Measurements from ENCODE around the gene MCU.
A peak's percentile ranks its signal among the peaks of the same experiment; 100 is the strongest.

Gene MCU

GRCh38 chr10:72704117-72704516, 12.2 kb downstream of the MCU start:
- no peaks in the 10 kb centered on the region for H3K4me1 ChIP-seq (ENCODE audit: control extremely low read depth in 1 of 4, control insufficient read depth in 4 of 4, insufficient read depth in 4 of 4, low read length in 3 of 4)
- no peaks in the 10 kb centered on the region for H3K9me3 ChIP-seq (ENCODE audit: control extremely low read depth in 1 of 5, control insufficient read depth in 4 of 5, insufficient read depth in 2 of 5, low read depth in 1 of 5, low read length in 4 of 5)
- POLR2A ChIA-PET, result no interaction called here
- CTCF ChIA-PET, result no interaction called here
- no peak for DNase-seq
- H3K36me3 ChIP-seq (ENCODE audit: control insufficient read depth in 4 of 4, insufficient read depth in 4 of 4, low read length in 3 of 4), result no peaks in the 10 kb centered on the region
- no peak overlapping the region for H3K4me3 ChIP-seq (ENCODE audit: control insufficient read depth in 1 of 7, extremely low read depth in 1 of 7, insufficient read depth in 4 of 7, low read depth in 2 of 7, low read length in 6 of 7)
- H3K27ac ChIP-seq (ENCODE audit: insufficient read depth in 1 of 2, low read depth in 1 of 2, low read length in 2 of 2, poor library complexity in 1 of 2, severe bottlenecking in 2 of 2), result no peak overlapping the region
- 97% methylated on average over 3 of the region's 4 CpGs for WGBS (ENCODE audit: insufficient coverage)
- H3K27me3 ChIP-seq (replicated peaks in 2 of 5; ENCODE audit: control insufficient read depth in 4 of 5, insufficient read depth in 5 of 5, low read length in 4 of 5), result no peaks in the 10 kb centered on the region

GRCh38 chr10:72709041-72709440, 17.1 kb downstream of the MCU start:
- no peaks in the 10 kb centered on the region for H3K4me1 ChIP-seq (ENCODE audit: control extremely low read depth in 1 of 4, control insufficient read depth in 4 of 4, insufficient read depth in 4 of 4, low read length in 3 of 4)
- H3K27ac ChIP-seq (ENCODE audit: insufficient read depth in 1 of 2, low read depth in 1 of 2, low read length in 2 of 2, poor library complexity in 1 of 2, severe bottlenecking in 2 of 2), result no peak overlapping the region
- CTCF ChIA-PET, result interaction anchor here (1.9 kb wide), 1 partner anchor 15 kb away, joined by 5 read pairs; no protein-coding TSS in a partner anchor
- DNase-seq, result peak in 2 of 3 donors; percentile 17 to 30
- POLR2A ChIA-PET, result no interaction called here
- no peak overlapping the region for H3K4me3 ChIP-seq (ENCODE audit: control insufficient read depth in 1 of 7, extremely low read depth in 1 of 7, insufficient read depth in 4 of 7, low read depth in 2 of 7, low read length in 6 of 7)
- no CpG with 5 or more reads among the region's 1 CpG for WGBS (ENCODE audit: insufficient coverage)
- H3K27me3 ChIP-seq (replicated peaks in 2 of 5; ENCODE audit: control insufficient read depth in 4 of 5, insufficient read depth in 5 of 5, low read length in 4 of 5), result no peaks in the 10 kb centered on the region
- H3K9me3 ChIP-seq (ENCODE audit: control extremely low read depth in 1 of 5, control insufficient read depth in 4 of 5, insufficient read depth in 2 of 5, low read depth in 1 of 5, low read length in 4 of 5), result no peaks in the 10 kb centered on the region
- no peaks in the 10 kb centered on the region for H3K36me3 ChIP-seq (ENCODE audit: control insufficient read depth in 4 of 4, insufficient read depth in 4 of 4, low read length in 3 of 4)

GRCh38 chr10:72712136-72712535, 20.2 kb downstream of the MCU start:
- Histone ChIP-seq H3K9me3 (ENCODE audit: control extremely low read depth in 1 of 5, control insufficient read depth in 4 of 5, insufficient read depth in 2 of 5, low read depth in 1 of 5, low read length in 4 of 5) (no peaks in the 10 kb centered on the region), H3K4me1 (ENCODE audit: control extremely low read depth in 1 of 4, control insufficient read depth in 4 of 4, insufficient read depth in 4 of 4, low read length in 3 of 4) (no peaks in the 10 kb centered on the region), H3K4me3 (ENCODE audit: control insufficient read depth in 1 of 7, extremely low read depth in 1 of 7, insufficient read depth in 4 of 7, low read depth in 2 of 7, low read length in 6 of 7) (no peak overlapping the region), H3K27me3 (replicated peaks in 2 of 5; ENCODE audit: control insufficient read depth in 4 of 5, insufficient read depth in 5 of 5, low read length in 4 of 5) (no peaks in the 10 kb centered on the region), H3K36me3 (ENCODE audit: control insufficient read depth in 4 of 4, insufficient read depth in 4 of 4, low read length in 3 of 4) (peaks cover 0 to 11% (median 5%) of the 10 kb centered on the region in 4 experiments), H3K27ac (ENCODE audit: insufficient read depth in 1 of 2, low read depth in 1 of 2, low read length in 2 of 2, poor library complexity in 1 of 2, severe bottlenecking in 2 of 2) (no peak overlapping the region)
- CTCF ChIA-PET, result no interaction called here
- WGBS (ENCODE audit: insufficient coverage), result 88% methylated on average over 2 of the region's 2 CpGs
- DNase-seq, result no peak
- POLR2A ChIA-PET, result no interaction called here

- DNase-seq, result no peak
- Histone ChIP-seq H3K36me3 (ENCODE audit: control insufficient read depth in 4 of 4, insufficient read depth in 4 of 4, low read length in 3 of 4) (peaks cover 0 to 11% (median 6%) of the 10 kb centered on the region in 4 experiments), H3K27me3 (replicated peaks in 2 of 5; ENCODE audit: control insufficient read depth in 4 of 5, insufficient read depth in 5 of 5, low read length in 4 of 5) (no peaks in the 10 kb centered on the region), H3K27ac (ENCODE audit: insufficient read depth in 1 of 2, low read depth in 1 of 2, low read length in 2 of 2, poor library complexity in 1 of 2, severe bottlenecking in 2 of 2) (no peak overlapping the region), H3K4me1 (ENCODE audit: control extremely low read depth in 1 of 4, control insufficient read depth in 4 of 4, insufficient read depth in 4 of 4, low read length in 3 of 4) (no peaks in the 10 kb centered on the region), H3K9me3 (ENCODE audit: control extremely low read depth in 1 of 5, control insufficient read depth in 4 of 5, insufficient read depth in 2 of 5, low read depth in 1 of 5, low read length in 4 of 5) (no peaks in the 10 kb centered on the region), H3K4me3 (ENCODE audit: control insufficient read depth in 1 of 7, extremely low read depth in 1 of 7, insufficient read depth in 4 of 7, low read depth in 2 of 7, low read length in 6 of 7) (no peak overlapping the region)
- POLR2A ChIA-PET, result no interaction called here
- 100% methylated on average over 2 of the region's 2 CpGs for WGBS (ENCODE audit: insufficient coverage)
- CTCF ChIA-PET, result no interaction called here
Measured at GRCh38 chr10:72719941-72720592, 28.1 kb downstream of the MCU start.

- Histone ChIP-seq H3K27ac (ENCODE audit: insufficient read depth in 1 of 2, low read depth in 1 of 2, low read length in 2 of 2, poor library complexity in 1 of 2, severe bottlenecking in 2 of 2) (no peak overlapping the region), H3K9me3 (ENCODE audit: control extremely low read depth in 1 of 5, control insufficient read depth in 4 of 5, insufficient read depth in 2 of 5, low read depth in 1 of 5, low read length in 4 of 5) (no peaks in the 10 kb centered on the region), H3K4me3 (ENCODE audit: control insufficient read depth in 1 of 7, extremely low read depth in 1 of 7, insufficient read depth in 4 of 7, low read depth in 2 of 7, low read length in 6 of 7) (no peak overlapping the region), H3K4me1 (ENCODE audit: control extremely low read depth in 1 of 4, control insufficient read depth in 4 of 4, insufficient read depth in 4 of 4, low read length in 3 of 4) (no peaks in the 10 kb centered on the region), H3K36me3 (ENCODE audit: control insufficient read depth in 4 of 4, insufficient read depth in 4 of 4, low read length in 3 of 4) (peaks cover 0 to 5% (median 2%) of the 10 kb centered on the region in 4 experiments), H3K27me3 (replicated peaks in 2 of 5; ENCODE audit: control insufficient read depth in 4 of 5, insufficient read depth in 5 of 5, low read length in 4 of 5) (no peaks in the 10 kb centered on the region)
- DNase-seq, result no peak
- CTCF ChIA-PET, result no interaction called here
- POLR2A ChIA-PET, result no interaction called here
- WGBS (ENCODE audit: insufficient coverage), result 93% methylated on average over 3 of the region's 4 CpGs
Measured at GRCh38 chr10:72720814-72721660, 29.1 kb downstream of the MCU start.

GRCh38 chr10:72727130-72727529, 35.2 kb downstream of the MCU start:
- Histone ChIP-seq H3K9me3 (ENCODE audit: control extremely low read depth in 1 of 5, control insufficient read depth in 4 of 5, insufficient read depth in 2 of 5, low read depth in 1 of 5, low read length in 4 of 5) (no peaks in the 10 kb centered on the region), H3K36me3 (ENCODE audit: control insufficient read depth in 4 of 4, insufficient read depth in 4 of 4, low read length in 3 of 4) (peaks cover 0 to 6% (median 0%) of the 10 kb centered on the region in 4 experiments), H3K27me3 (replicated peaks in 2 of 5; ENCODE audit: control insufficient read depth in 4 of 5, insufficient read depth in 5 of 5, low read length in 4 of 5) (no peaks in the 10 kb centered on the region), H3K27ac (ENCODE audit: insufficient read depth in 1 of 2, low read depth in 1 of 2, low read length in 2 of 2, poor library complexity in 1 of 2, severe bottlenecking in 2 of 2) (no peak overlapping the region), H3K4me3 (ENCODE audit: control insufficient read depth in 1 of 7, extremely low read depth in 1 of 7, insufficient read depth in 4 of 7, low read depth in 2 of 7, low read length in 6 of 7) (no peak overlapping the region), H3K4me1 (ENCODE audit: control extremely low read depth in 1 of 4, control insufficient read depth in 4 of 4, insufficient read depth in 4 of 4, low read length in 3 of 4) (no peaks in the 10 kb centered on the region)
- no peak for DNase-seq
- CTCF ChIA-PET, result no interaction called here
- 100% methylated on average over 1 of the region's 2 CpGs for WGBS (ENCODE audit: insufficient coverage)
- POLR2A ChIA-PET, result no interaction called here

- Histone ChIP-seq H3K4me1 (ENCODE audit: control extremely low read depth in 1 of 4, control insufficient read depth in 4 of 4, insufficient read depth in 4 of 4, low read length in 3 of 4) (no peaks in the 10 kb centered on the region), H3K27ac (ENCODE audit: insufficient read depth in 1 of 2, low read depth in 1 of 2, low read length in 2 of 2, poor library complexity in 1 of 2, severe bottlenecking in 2 of 2) (no peak overlapping the region), H3K9me3 (ENCODE audit: control extremely low read depth in 1 of 5, control insufficient read depth in 4 of 5, insufficient read depth in 2 of 5, low read depth in 1 of 5, low read length in 4 of 5) (no peaks in the 10 kb centered on the region), H3K27me3 (replicated peaks in 2 of 5; ENCODE audit: control insufficient read depth in 4 of 5, insufficient read depth in 5 of 5, low read length in 4 of 5) (no peaks in the 10 kb centered on the region), H3K4me3 (ENCODE audit: control insufficient read depth in 1 of 7, extremely low read depth in 1 of 7, insufficient read depth in 4 of 7, low read depth in 2 of 7, low read length in 6 of 7) (no peak overlapping the region), H3K36me3 (ENCODE audit: control insufficient read depth in 4 of 4, insufficient read depth in 4 of 4, low read length in 3 of 4) (peaks cover 0 to 6% (median 0%) of the 10 kb centered on the region in 4 experiments)
- DNase-seq, result no peak
- POLR2A ChIA-PET, result no interaction called here
- CTCF ChIA-PET, result interaction anchor here (1.5 kb wide), 1 partner anchor 10 kb away, joined by 6 read pairs; no protein-coding TSS in a partner anchor
- 100% methylated on average over 2 of the region's 2 CpGs for WGBS (ENCODE audit: insufficient coverage)
Measured at GRCh38 chr10:72728462-72728861, 36.5 kb downstream of the MCU start.

Measured in common myeloid progenitor, CD34-positive (primary cell).